Neuronal stem cell (in vitro differentiated cells): ENCODE data around the gene HEPACAM.

Experiments
- DNase-seq: peaks from one replicate; pipeline ENCODE4 v3.0.0-alpha.2; 2013; ENCODE audit warnings: low spot score
- H2AFZ ChIP-seq: one replicate; pipeline ENCODE4 v1.6.1; 2013; ENCODE audit warnings: mild to moderate bottlenecking, low read length, inconsistent platforms
- H2AK5ac ChIP-seq: 2 replicates; pipeline ENCODE4 v1.6.1; 2013; ENCODE audit warnings: low read depth, mild to moderate bottlenecking, inconsistent platforms, low read length, moderate library complexity, mixed read lengths
- H2BK120ac ChIP-seq: 2 replicates; pipeline ENCODE4 v1.6.1; 2013; ENCODE audit warnings: low read depth, mild to moderate bottlenecking, inconsistent platforms, low read length, moderate library complexity, mixed read lengths
- H2BK12ac ChIP-seq: one replicate; pipeline ENCODE4 v1.6.1; 2013; ENCODE audit warnings: low read length, inconsistent platforms
- H2BK15ac ChIP-seq: 2 replicates; pipeline ENCODE4 v1.6.1; 2013; ENCODE audit warnings: mild to moderate bottlenecking, low read length, inconsistent platforms, mixed read lengths
- H2BK5ac ChIP-seq: one replicate; pipeline ENCODE4 v1.6.1; 2013; ENCODE audit warnings: inconsistent platforms, mild to moderate bottlenecking, low read length, moderate library complexity
- H3K14ac ChIP-seq: one replicate; pipeline ENCODE4 v1.6.1; 2013; ENCODE audit warnings: low read length, inconsistent platforms
- H3K18ac ChIP-seq: 2 replicates; pipeline ENCODE4 v1.6.1; 2013; ENCODE audit warnings: low read length, inconsistent platforms
- H3K23ac ChIP-seq: 2 replicates; pipeline ENCODE4 v1.6.1; 2013; ENCODE audit warnings: low read depth, mild to moderate bottlenecking, mixed read lengths, low read length, inconsistent platforms; ENCODE audit not compliant: poor library complexity
- H3K27ac ChIP-seq: replicated peaks from 3 replicates; pipeline ENCODE4 v1.5.1; 2013; ENCODE audit warnings: low read length, inconsistent platforms
- H3K27me3 ChIP-seq, 3 experiments: 2 replicates each; pipeline ENCODE4 v1.6.1; 2013; ENCODE audit warnings: low read length in 3 of 3, mild to moderate bottlenecking in 2 of 3, inconsistent platforms in 1 of 3, low read depth in 1 of 3, mixed read lengths in 1 of 3, moderate library complexity in 1 of 3; ENCODE audit not compliant: control insufficient read depth in 3 of 3, insufficient read depth in 3 of 3
- H3K36me3 ChIP-seq, 2 donors: replicated peaks in 1 of 2; 2 replicates each; pipeline ENCODE4 v1.6.1; 2013; ENCODE audit warnings: low read length in 2 of 2; ENCODE audit not compliant: control insufficient read depth in 2 of 2, insufficient read depth in 2 of 2
- H3K4ac ChIP-seq: 2 replicates; pipeline ENCODE4 v1.6.1; 2013; ENCODE audit warnings: inconsistent platforms, mild to moderate bottlenecking, low read length, moderate library complexity
- H3K4me1 ChIP-seq, 2 donors: 1 replicate in 1 of 2; 2 replicates in 1 of 2; pipeline ENCODE4 v1.6.1; 2013; ENCODE audit warnings: low read length in 2 of 2, low read depth in 1 of 2; ENCODE audit not compliant: control insufficient read depth in 2 of 2, insufficient read depth in 1 of 2
- H3K4me2 ChIP-seq: one replicate; pipeline ENCODE4 v1.6.1; 2013; ENCODE audit warnings: mild to moderate bottlenecking, low read length, inconsistent platforms; ENCODE audit not compliant: insufficient read depth, poor library complexity, severe bottlenecking
- H3K4me3 ChIP-seq, 2 donors: 2 replicates each; pipeline ENCODE4 v1.5.1; 2013; ENCODE audit warnings: low read length in 2 of 2, mild to moderate bottlenecking in 2 of 2, inconsistent platforms in 1 of 2, moderate library complexity in 1 of 2
- H3K79me1 ChIP-seq: one replicate; pipeline ENCODE4 v1.6.1; 2013; ENCODE audit warnings: low read depth, mild to moderate bottlenecking, inconsistent platforms, low read length, moderate library complexity
- H3K9ac ChIP-seq: one replicate; pipeline ENCODE4 v1.6.1; 2013; ENCODE audit warnings: mild to moderate bottlenecking, low read depth, low read length, inconsistent platforms; ENCODE audit not compliant: poor library complexity
- H3K9me3 ChIP-seq, 2 donors: replicated peaks in 1 of 2; 2 replicates each; pipeline versions ENCODE3 to v1.6.1; 2013; ENCODE audit warnings: low read length in 2 of 2, mild to moderate bottlenecking in 2 of 2, inconsistent platforms in 1 of 2, low read depth in 1 of 2, mixed read lengths in 1 of 2, moderate library complexity in 1 of 2; ENCODE audit not compliant: control insufficient read depth in 2 of 2, insufficient read depth in 1 of 2
- H4K8ac ChIP-seq: one replicate; pipeline ENCODE4 v1.6.1; 2013; ENCODE audit warnings: low read depth, mild to moderate bottlenecking, inconsistent platforms, low read length, moderate library complexity
- H4K91ac ChIP-seq: one replicate; pipeline ENCODE4 v1.6.1; 2013; ENCODE audit warnings: low read length, low read depth, mild to moderate bottlenecking, inconsistent platforms; ENCODE audit not compliant: poor library complexity
- WGBS, 2 donors: extraction: QIAGEN DNeasy Blood & Tissue Kit; methylation state at CpG; one replicate each; pipeline ENCODE4 v1.1.7; 2013; ENCODE audit warnings: missing lambda C conversion rate in 2 of 2, mixed read lengths in 1 of 2; ENCODE audit not compliant: insufficient read length in 2 of 2, insufficient replicate concordance in 1 of 2; ENCODE audit errors: extremely low coverage in 2 of 2; 5-methylcytosine and 5-hydroxymethylcytosine counted together

HEPACAM gene

DNA sequence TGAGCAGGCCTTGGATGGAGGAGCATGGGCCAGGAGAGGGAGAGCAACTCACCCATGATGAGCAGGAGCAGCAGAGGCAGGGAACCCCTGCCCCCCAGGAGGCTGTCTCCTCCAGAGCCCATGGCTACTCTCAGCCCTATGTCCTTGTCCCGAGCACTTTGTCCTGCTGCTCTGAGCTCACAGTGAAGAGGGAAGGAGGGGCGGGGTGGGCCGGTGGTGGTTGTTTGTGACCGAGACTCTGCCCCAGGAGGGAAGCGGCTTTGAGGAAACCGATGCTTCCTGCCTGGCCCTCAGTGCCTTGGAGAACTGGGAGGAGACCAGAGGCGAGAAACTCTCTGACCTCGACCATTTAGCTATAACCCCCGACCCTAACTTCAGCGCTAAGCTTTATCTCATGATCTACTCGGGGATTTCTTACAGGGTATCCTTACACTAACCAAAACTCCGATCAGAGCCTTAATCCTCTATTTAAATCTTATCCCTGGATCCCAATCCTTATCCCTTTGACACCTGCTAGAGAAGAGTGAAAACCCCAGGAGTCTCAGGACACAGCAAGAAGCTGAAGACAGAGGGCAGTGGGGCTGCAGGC lies 38.1 kb downstream of the HEPACAM start, which contains the start of gene ROBO4:
Gene ROBO4 (minus strand): TSS at position 192 of the 589 bp plus-strand sequence. CDS start 70 bp downstream, at position 122.
- Histone ChIP-seq H2AFZ (peak within 1 kb of the TSS; percentile 92), H2BK120ac (no peak within 1 kb of the TSS), H3K9ac (no peak within 1 kb of the TSS), H3K27me3 (peaks cover 0 to 39% (median 0%) of the 10 kb centered on the region in 3 experiments), H3K9me3 (no peaks in the 10 kb centered on the region), H3K18ac (peak within 1 kb of the TSS; percentile 67), H2BK12ac (no peak within 1 kb of the TSS), H2AK5ac (peak within 1 kb of the TSS; percentile 21), H4K91ac (peak within 1 kb of the TSS; percentile 16), H3K27ac (no peak within 1 kb of the TSS), H3K4me1 (peaks cover 3 to 8% of the 10 kb centered on the region in 2 donors), H3K4me3 (no peak within 1 kb of the TSS), H3K14ac (peak within 1 kb of the TSS; percentile 12), H3K4ac (no peak within 1 kb of the TSS), H3K36me3 (no peaks in the 10 kb centered on the region), H3K4me2 (no peak within 1 kb of the TSS), H2BK15ac (no peak within 1 kb of the TSS), H3K79me1 (no peaks in the 10 kb centered on the region), H2BK5ac (no peak within 1 kb of the TSS), H3K23ac (peak within 1 kb of the TSS; percentile 70), H4K8ac (no peak within 1 kb of the TSS)
- no peak for DNase-seq
- WGBS, 2 donors = no CpG with 5 or more reads among the region's 12 CpGs

GRCh38 chr11:124896821-124897391 lies 38.9 kb downstream of the HEPACAM start:
- Histone ChIP-seq H4K91ac (no peak overlapping the region), H3K4ac (no peak overlapping the region), H4K8ac (no peak overlapping the region), H3K4me3 (no peak overlapping the region), H2BK5ac (no peak overlapping the region), H3K9me3 (no peaks in the 10 kb centered on the region), H3K4me1 (peaks cover 3 to 8% of the 10 kb centered on the region in 2 donors), H3K14ac (peak overlapping the region; percentile 12), H3K27me3 (peaks cover 0 to 48% (median 0%) of the 10 kb centered on the region in 3 experiments), H2BK12ac (no peak overlapping the region), H3K4me2 (no peak overlapping the region), H2BK15ac (no peak overlapping the region), H3K27ac (no peak overlapping the region), H3K79me1 (no peaks in the 10 kb centered on the region), H3K36me3 (no peaks in the 10 kb centered on the region), H3K18ac (peak overlapping the region; percentile 67), H2AFZ (peak overlapping the region; percentile 92), H2AK5ac (peak overlapping the region; percentile 21), H3K23ac (no peak overlapping the region), H3K9ac (no peak overlapping the region), H2BK120ac (no peak overlapping the region)
- no peak for DNase-seq
- no CpG with 5 or more reads among the region's 9 CpGs for WGBS, 2 donors

DNA sequence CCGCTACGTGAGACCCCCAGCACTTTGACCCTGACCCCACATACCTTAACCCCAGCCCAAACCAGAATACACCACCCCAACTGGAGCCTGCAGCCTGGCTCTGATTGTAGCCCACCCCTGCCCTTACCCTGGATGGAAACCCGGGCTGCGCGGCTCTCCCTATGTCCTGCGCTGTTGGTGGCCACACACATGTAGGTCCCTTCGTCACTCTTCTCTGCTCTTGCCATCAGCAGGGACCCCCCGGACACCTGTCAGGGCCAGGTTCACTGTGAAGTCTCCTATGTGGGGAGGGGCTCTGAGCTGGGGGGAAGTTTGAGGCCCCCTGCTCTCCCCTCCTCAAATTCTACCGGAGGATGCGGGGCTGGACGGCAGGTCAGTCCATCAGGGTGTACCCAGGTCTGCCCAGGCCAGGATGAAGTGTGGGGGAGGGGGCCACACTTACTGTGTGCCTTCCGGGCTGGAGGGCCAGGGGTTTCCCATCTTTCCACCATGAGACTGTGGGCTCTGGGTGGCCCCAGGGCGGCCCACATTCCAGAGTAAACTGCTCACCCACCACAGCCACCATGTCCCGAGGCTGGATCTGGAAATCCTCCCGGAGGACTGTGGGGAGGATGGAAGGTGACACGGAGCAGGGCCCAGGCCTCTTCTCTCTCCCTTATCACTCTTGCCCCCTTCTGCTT lies 39.6 kb downstream of the HEPACAM start:
- Histone ChIP-seq H3K4me3 (no peak overlapping the region), H3K18ac (peak overlapping the region; percentile 61), H4K91ac (no peak overlapping the region), H2BK12ac (no peak overlapping the region), H3K27ac (no peak overlapping the region), H2AK5ac (no peak overlapping the region), H3K14ac (no peak overlapping the region), H3K4ac (no peak overlapping the region), H3K79me1 (peaks cover 3% of the 10 kb centered on the region), H2BK120ac (no peak overlapping the region), H3K36me3 (no peaks in the 10 kb centered on the region), H2AFZ (no peak overlapping the region), H3K4me2 (no peak overlapping the region), H3K9me3 (no peaks in the 10 kb centered on the region), H2BK5ac (no peak overlapping the region), H3K9ac (no peak overlapping the region), H2BK15ac (no peak overlapping the region), H3K27me3 (peaks cover 0 to 48% (median 0%) of the 10 kb centered on the region in 3 experiments), H4K8ac (no peak overlapping the region), H3K4me1 (peaks cover 3 to 8% of the 10 kb centered on the region in 2 donors), H3K23ac (peak overlapping the region; percentile 26)
- WGBS, 2 donors = no CpG with 5 or more reads among the region's 16 CpGs
- no peak for DNase-seq

- Histone ChIP-seq H4K8ac (no peak overlapping the region), H3K23ac (peak overlapping the region; percentile 18), H3K4me1 (peaks cover 7 to 8% of the 10 kb centered on the region in 2 donors), H3K9me3 (no peaks in the 10 kb centered on the region), H3K14ac (peak overlapping the region; percentile 33), H3K4me3 (no peak overlapping the region), H2BK5ac (peak overlapping the region; percentile 58), H3K36me3 (no peaks in the 10 kb centered on the region), H2AK5ac (no peak overlapping the region), H4K91ac (no peak overlapping the region), H2BK12ac (no peak overlapping the region), H2AFZ (no peak overlapping the region), H2BK15ac (peak overlapping the region; percentile 35), H3K27me3 (peaks cover 0 to 48% (median 0%) of the 10 kb centered on the region in 3 experiments), H3K79me1 (peaks cover 3% of the 10 kb centered on the region), H3K4me2 (no peak overlapping the region), H2BK120ac (no peak overlapping the region), H3K9ac (no peak overlapping the region), H3K18ac (no peak overlapping the region), H3K4ac (no peak overlapping the region), H3K27ac (no peak overlapping the region)
- DNase-seq = no peak
- no CpG with 5 or more reads among the region's 20 CpGs for WGBS, 2 donors
These were observed 40.3 kb downstream of the HEPACAM start for GRCh38 chr11:124895471-124895971.
